ACHN (cell line): ENCODE results near the gene ZNF23.

Experiments
- DNase-seq: peaks from one replicate; pipeline ENCODE4 v3.0.0-alpha.2; 2015
- in situ Hi-C: cut with HindIII; loops from 2 replicates; pipeline ENCODE4 v1.10.0; 2017; ENCODE audit warnings: low sequenced_read_pairs, low pct_ligation_motif_present, low pct_unique_long_range_greater_than_20kb

The ZNF23 gene

GRCh38 chr16:71407731-71408130 lies 54.3 kb downstream of the ZNF23 start:
- in situ Hi-C loops, result no loop called here
- no peak for DNase-seq

- in situ Hi-C loops, result no loop called here
- DNase-seq, result no peak
Measured at GRCh38 chr16:71406724-71407123, 55.3 kb downstream of the ZNF23 start.

GRCh38 chr16:71406316-71406715 lies 55.7 kb downstream of the ZNF23 start:
- DNase-seq, result no peak
- in situ Hi-C loops, result no loop called here

- in situ Hi-C loops, result no loop called here
- no peak for DNase-seq
Measured at GRCh38 chr16:71404364-71404763, 57.7 kb downstream of the ZNF23 start.

GRCh38 chr16:71402674-71403073 lies 59.4 kb downstream of the ZNF23 start:
- in situ Hi-C loops, result no loop called here
- DNase-seq, result no peak

GRCh38 chr16:71402007-71402406 lies 60.0 kb downstream of the ZNF23 start:
- DNase-seq, result no peak
- in situ Hi-C loops, result no loop called here

- no peak for DNase-seq
- in situ Hi-C loops, result no loop called here
Measured at GRCh38 chr16:71399801-71400563, 62.1 kb downstream of the ZNF23 start.
